Renal cortex interstitium (tissue), 11 donors: ENCODE measurements around the gene MAP3K7. TPM values are rescaled to one million over a fixed set of nuclear protein-coding genes. Genes with fewer than 3 reads are reported as not detected.

Experiments
- DNase-seq, 11 donors: peaks; one replicate each; pipeline ENCODE4 v3.0.0-alpha.2; 2013; ENCODE audit warnings: low read depth in 9 of 11, low spot score in 4 of 11; ENCODE audit errors: extremely low read depth in 1 of 11
- polyA plus RNA-seq, 3 donors: library from polyadenylated mRNA; unstranded; fragments of 120-200 nt; gene quantifications; one replicate each; pipeline ENCODE4 v1.2.1, GENCODE V29; 2013; ENCODE audit not compliant: insufficient read length in 3 of 3

Gene MAP3K7
- polyA plus RNA-seq, 3 donors: 47.2 to 56.5 (median 53.9) TPM

DNA sequence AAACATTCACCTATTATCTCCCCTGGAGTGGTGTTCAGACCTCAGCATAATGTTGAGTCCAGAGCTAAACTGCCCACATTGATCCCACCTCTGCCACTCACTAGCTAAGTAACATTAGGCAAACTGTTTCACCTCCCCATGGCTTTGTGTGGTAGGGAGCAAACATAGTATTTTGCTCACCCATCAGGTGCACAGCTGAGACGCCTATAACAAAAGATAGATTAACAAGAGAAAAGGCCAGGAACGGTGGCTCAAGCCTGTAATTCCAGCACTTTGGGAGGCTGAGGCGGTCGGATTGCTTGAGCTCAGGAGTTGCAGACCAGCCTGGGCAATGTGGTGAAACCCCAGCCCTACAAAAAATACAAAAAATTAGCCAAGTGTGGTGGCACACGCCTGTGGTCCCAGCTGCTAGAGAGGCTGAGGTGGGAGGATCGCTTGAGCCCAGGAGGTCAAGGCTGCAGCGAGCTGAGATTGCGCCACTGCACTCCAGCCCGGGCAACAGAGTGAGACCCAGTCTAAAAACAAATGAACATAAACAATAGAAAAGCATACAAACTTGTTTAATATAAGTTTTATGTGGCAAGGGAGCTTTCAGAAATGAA, 91.6 kb downstream of the MAP3K7 start:
- no peak for DNase-seq

DNA sequence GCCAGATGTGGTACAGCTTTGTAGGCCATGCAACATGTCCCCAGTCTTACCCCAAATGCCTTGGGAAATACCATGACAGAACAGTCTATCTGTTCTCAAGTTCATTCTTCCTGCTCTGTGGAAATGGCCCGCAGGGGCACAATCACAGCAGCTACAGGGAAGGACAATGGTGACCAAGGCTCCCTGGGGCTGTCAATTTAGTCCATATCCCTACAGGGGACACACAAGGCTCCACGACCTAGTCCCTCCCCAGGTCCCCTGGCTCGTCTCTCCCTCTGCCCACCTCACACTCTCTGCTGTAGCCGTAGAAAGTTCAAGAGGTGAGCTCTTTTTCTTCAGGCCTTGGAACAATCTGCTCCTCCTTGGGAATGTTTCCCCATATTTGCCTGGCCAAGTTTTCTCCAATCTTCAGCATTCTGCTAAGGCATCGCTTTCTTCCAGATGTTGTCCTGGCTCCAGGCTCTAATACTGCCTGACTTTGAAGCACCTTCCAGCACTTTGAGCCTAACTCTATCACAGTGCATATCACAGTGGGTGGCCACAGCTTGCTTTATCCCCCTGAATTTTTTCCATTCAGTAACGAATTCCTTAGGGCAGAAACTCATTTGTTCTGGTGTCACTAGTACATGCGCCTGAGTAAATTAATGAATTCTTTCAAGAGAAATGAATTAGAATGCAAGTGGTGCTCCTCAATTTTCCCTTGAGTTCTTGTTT, 92.6 kb downstream of the MAP3K7 start:
- peak in 1 of 11 donors; percentile 18 for DNase-seq

DNA sequence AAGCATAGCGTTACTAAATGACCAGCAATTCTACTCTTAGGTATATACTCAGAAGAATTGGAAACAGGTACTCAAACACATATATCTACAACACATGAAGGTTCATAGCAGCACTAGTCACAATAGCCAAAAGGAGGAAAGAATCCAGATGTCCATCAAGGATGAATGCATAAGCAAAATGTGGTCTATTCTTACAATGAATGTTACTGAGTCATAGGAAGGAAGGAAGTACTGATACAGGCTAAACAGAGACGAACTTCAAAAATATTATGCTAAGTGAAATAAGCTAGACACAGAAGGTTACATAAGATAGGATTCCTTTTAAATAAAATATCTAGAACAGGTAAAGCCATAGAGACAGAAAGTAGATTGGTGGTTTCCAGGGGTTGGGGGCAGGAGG, 93.5 kb downstream of the MAP3K7 start:
- DNase-seq: no peak

DNA sequence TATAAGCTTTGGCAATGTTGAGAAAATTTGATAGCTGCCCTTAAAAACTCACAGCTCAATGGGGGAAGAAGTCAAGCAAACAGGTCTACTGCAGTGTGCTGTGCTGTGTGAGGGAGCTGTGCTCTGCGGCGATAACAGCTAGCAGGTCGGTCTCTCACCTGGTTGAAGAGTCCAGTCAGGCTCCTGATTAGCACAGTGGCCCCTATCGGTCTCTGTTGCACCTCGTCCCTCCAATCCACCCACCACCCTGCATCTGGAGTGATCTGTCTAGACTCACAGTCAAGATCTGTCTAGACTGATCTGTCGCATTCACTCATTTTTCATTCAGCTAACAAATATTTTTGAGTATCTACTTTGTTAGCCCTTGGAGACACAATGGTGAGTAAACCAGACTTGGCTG, 94.1 kb downstream of the MAP3K7 start:
- no peak for DNase-seq

DNA sequence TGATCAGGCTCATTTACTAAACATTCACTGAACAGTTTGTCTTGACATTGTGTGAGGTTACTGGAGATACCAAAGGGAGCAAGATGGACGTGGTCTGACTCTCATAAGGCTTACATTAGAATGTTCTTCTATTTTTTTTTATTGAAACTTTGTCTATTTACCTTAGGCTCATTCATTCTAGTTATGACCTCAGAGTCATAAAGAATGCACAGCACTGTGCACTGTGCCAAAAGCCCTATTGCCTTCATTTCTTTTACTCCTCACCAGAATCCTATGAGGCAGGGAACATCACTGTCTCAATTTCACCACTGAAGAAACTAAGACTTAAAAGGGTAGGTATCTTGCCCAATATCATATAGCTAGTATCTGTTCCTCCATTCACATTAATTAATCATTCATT, 94.5 kb downstream of the MAP3K7 start:
- no peak for DNase-seq

DNA sequence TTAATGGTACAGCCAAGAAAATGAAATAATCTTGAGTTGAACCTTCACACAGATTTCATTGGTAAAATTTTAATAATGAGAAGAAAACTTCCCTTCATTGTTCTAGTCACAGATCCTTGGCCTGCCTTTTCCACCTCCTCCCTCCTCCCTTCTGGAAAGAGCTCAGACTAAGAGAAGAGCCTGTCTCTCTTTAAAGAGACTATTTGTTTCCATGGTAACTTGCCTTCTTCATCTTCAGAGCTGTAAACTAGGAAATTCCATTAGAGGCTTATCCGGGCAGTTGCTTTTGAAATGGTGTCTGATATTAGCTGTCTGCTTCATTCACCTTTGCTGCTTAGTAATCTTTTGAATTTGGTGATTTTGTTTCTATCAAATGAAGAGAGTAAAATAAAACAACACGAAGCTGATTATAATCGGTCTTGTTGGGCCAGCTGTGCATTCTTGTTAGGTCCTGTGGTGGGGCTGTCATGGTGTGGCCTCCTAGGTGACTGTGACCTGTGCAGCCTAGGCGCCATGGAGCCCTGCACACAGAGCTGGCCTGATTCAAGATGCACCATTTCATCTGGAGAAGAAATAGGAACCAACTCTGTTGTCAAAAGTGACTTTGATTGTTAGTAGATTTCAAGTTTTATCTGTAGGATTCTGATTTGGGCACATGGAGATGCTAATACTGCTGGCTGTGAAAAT, 96.7 kb downstream of the MAP3K7 start:
- no peak for DNase-seq

DNA sequence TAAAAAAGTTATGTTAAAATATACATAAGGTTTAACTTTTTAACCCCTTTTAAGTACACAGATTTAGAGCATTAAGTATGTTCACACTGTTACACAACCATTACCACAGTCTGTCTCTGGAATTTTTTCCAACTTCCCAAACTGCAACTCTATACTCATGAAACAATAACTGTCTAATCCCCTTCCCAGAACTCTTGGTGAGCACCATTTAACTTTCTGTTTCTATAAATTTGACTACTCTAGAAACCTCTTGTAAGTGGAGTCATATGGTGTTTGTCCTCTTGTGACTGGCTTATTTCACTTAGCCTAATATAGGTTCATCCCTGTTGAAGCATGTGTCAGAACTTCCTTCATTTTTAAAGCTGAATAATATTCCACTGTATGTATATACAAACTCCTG, 98.1 kb downstream of the MAP3K7 start:
- no peak for DNase-seq

DNA sequence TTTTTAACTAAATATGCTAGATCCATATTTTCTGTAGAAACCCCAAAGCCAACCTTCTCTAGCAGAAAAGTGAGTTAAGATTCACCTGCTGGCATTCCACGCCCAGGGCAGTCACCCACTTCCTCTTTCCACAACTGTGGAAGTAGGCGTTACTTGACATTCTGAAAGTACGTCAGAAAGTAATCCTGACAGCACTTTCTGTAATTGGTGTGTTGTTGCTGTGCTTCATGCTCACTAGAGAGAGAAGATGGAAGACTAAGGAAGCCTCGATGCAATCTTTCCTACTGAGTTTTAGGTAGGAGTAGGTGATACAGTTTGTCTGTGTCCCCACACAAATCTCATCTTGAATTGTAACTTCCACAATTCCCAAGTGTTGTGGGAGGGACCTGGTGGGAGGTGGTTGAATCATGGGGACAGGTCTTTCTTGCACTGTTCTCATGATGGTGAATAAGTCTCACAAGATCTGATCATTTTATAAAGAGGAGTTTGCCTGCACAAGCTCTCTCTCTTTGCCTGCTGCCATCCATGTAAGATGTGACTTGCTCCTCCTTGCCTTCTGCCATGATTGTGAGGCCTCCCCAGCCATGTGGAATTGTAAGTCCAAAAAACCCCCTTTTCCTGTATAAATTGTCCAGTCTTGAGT, 101.1 kb downstream of the MAP3K7 start:
- DNase-seq: no peak

DNA sequence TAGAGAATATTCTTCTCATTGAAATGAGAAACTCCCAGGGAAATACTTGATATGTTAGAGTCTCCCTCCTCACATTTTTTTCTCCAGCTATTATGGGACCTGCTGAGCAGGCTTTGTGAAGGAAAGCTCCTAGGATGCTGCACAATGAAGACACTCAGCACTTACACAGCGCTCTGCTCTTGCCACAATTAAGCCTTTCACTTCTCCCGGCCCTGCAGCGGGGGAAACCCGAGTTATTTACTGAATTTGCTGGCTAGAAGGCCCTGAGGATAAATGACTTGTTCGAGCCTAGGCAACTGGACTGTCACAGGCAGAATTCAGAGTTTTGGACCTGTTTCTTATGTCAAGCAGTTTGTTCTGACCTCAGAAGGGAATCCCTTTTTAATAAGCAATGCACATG, 102.0 kb downstream of the MAP3K7 start:
- no peak for DNase-seq

DNA sequence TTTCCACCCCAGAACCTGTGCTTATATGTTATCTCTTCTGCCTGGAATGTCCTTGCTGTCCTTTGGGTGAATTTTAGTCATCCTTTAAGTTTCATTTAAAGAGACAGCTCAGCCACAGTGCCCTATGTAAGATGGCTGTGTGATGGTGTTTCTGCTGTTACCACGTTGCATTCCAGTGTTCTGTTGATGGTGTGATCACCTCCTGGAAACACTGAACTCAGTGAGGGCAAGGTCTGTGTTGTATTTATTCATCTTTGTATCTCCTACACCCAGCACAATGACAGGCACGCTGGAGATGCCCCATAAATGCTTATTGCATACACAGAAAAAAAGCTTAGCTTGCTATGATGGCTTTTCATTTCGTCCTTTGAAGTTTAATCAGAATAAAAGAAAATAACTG, 102.5 kb downstream of the MAP3K7 start:
- no peak for DNase-seq

DNA sequence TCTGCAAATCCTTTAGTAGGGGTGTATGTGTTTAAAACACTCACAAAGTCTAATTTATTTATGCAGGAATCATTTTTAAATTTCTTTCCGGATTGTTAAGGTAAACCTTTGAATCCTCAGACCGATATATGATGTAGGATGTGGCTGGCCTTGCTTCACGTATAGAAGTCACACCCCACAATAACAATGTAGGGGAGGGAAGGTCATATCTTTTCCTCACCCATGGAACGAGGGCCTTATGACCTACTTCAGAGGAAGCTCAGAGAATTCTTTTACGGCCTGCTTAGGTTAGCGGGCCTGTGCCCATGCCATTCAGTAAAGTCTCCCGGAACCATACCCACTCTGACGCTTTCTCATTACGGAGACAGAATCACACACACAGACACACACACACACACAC, 102.9 kb downstream of the MAP3K7 start:
- DNase-seq: no peak

DNA sequence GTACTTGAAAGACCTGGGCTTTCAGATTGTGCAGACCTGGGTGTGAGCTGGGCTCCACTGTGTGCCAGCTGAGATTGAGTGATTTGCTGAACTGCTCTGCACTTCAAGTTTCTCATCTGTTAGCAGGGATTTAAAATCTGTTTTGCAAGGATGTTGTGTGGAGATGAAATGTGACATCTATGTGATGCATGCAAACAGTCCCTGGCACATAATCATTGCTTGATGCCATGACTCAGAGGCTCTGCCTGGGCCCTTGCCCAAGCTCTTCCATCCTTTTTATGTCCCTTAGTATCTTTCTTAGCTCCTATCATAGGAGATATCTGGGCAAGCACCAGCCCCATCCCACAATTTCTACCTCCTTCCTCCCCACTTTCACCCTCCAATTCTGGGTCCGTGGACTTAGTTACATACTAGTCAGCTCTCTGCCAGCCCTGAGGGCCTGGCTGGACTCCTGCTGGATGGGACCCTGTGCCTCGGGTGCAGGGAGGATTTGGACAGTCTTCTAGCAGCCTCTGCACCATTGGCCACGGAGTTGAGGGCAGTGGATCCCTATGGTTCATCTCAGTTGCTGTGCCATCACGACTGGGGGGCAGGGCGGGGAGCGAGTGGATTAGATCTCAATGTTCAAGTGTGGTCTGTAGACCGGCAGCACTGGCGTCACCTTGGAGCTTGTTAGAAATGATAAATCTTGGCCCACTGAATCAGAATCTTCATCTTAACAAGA, 103.6 kb downstream of the MAP3K7 start:
- DNase-seq: no peak

DNA sequence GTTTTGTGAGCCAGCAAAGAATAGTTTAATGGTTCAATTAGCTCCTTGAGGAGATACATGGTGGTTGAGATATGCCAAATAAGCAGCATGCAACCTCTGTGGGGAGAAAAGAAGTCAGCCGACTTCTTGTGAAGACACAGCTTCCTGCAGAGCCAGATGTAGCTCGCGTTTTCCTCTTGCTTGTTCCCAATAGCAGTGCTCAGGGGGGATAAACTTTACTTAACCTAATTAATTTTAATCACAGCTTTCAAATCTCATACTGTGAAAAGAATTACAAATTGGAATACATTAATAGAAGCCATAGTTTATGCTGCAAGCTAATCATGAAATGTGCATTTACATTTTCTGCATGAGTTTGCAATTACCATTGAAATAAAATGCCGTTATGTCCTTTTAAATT, 106.2 kb downstream of the MAP3K7 start:
- no peak for DNase-seq

DNA sequence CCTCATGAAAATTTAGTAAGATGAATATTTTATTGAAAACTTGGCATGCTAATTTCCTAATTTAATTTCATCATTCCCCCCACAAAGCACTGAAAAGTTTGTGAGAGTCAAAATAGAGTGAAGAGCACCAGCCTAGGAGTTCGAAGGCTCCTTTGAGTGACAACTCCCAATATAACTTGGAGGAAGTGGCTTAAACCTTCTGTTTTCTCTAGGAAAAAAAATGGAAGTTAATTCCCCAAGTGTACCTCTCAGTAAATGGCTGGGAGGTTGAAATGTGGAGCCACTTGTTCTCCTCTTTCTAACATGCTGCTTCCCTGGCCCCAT, 107.3 kb downstream of the MAP3K7 start:
- DNase-seq: no peak

DNA sequence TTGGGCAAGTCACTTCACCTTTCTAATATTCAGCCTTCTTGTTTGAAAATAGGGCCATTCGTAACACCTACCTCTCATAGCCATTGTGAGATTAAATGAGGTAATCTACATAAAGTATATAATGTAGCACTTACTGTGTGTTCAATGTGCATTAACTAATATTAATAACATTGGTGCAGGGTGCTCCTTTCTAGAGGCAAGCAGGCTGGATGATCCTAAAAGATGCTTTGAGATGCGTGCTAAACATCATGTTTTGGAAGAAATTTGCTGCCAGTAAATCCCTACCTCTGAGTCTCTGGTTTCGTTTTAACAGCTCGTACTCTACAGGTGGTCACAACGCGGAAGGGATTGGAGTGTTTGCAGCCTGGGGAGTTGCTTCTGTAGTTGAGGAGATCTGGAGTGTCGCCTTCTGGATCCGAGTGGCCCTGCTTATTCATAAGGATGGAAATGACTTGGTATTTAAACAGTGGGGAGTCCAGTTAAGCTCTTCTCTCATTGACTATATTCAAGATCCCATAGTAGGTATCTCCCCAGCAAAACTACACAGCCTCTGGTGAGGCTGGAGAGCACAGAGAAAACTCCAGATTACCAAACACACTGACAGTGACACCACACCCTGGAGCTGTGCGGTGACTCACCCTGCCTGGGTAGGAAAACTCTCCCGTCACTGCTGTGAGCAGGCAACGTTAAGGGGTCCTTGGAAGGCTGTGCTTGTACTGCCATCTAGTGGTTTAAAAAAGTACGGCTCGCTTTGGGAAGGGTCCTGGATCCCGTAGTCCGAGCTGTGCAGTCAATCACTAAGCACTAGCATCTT, 107.9 kb downstream of the MAP3K7 start:
- peak; percentile 62 to 88 (median 79) for DNase-seq

DNA sequence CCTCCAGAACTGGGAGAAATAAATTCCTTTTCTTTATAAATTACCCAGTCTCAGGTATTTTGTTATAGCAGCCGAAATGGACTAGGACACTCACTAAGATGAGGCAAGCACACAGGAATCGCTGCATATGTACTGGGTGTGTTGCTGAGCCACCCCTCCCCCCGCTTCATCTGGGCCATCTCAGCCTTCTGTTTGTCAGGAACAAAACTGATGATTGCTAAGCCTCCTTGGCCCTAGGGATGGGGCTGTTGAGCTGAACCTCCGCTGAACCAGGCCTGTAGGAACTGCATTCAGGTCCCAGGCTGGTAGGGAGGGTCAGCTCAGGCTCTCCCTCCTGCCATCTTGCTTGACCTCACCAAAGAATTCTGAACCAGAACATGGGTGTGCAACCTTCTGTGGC, 108.6 kb downstream of the MAP3K7 start:
- no peak for DNase-seq

DNA sequence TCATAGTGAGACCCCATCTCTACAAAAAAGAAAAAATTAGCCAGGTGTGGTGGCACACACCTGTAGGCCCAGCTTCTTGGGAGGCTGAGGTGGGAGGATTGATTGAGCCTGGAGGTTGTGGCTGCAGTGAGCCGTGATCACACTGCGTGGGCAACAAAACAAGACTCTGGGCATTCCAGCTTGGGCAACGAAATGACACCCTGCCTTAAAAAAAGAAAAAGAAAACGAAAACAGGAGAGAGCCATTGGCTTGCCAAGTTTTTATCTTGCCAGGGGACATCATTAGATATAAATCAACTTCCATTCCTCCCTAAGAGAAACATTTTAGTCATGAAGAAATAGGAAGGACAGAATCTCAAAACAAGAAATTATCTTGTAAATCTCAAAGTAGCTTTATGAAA, 109.5 kb downstream of the MAP3K7 start:
- DNase-seq: no peak

DNA sequence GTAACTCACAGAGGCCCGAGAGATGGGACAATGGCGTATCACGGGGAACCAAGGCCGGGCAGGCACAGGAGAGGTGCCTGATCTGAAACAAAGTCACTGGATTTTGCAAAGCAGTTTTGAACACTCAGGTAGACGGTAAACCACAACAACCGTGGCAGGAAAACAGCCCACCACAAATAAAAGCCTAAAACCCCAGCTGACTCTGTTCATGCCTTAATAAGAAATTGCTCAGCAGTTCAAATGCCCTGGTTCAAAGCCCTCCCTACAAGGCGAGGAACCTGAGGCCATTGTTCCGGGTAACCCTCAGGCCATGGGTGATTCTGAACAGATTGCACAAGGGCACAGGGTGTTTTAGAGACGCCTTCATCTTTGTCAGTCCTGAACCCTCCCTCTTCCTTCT, 114.2 kb downstream of the MAP3K7 start:
- DNase-seq: no peak

DNA sequence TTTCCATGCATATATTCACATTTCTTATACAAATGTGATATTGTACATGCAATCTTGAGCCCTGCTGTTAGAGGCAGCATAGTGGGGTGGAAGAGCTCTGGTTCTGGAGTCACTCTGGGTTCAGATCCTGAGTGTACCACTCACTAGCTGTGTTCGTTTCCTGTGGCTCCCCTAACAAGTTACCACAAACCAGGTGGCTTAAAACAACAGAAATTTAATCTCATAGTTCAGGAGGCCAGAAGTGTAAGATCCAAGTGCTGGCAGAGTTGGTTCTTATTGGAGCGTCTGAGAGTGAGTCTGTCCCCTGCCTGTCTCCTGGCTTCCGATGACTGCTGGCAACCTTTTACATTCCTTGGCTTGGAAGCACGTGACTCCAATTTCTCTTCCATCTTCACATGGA, 115.6 kb downstream of the MAP3K7 start:
- no peak for DNase-seq
